GM18873 (cell line): ENCODE measurements around the gene XRCC3.
"Not testable (repeated sequence)": the region's sequence is repeated elsewhere in the genome, so short reads cannot be mapped to it uniquely, and the experiment has no call there.

Experiments
- ATAC-seq: cut with Tn5 transposase; IDR thresholded peaks from one replicate; pipeline ENCODE4 v1.9.1; 2021; ENCODE audit warnings: mild to moderate bottlenecking, moderate library complexity, moderate number of reproducible peaks; ENCODE audit not compliant: unreplicated experiment, low FRiP score

The XRCC3 gene

GRCh38 chr14:103676881-103677675, 38.2 kb downstream of the XRCC3 start:
- no peak for ATAC-seq

- no peak for ATAC-seq
Observed at GRCh38 chr14:103675957-103676356, 39.3 kb downstream of the XRCC3 start.

- ATAC-seq, result no peak
Observed at GRCh38 chr14:103671911-103672310, 43.3 kb downstream of the XRCC3 start.

GRCh38 chr14:103669370-103669769, 45.9 kb downstream of the XRCC3 start:
- ATAC-seq, result no peak

- ATAC-seq, result no peak
Observed at GRCh38 chr14:103668117-103668516, 47.1 kb downstream of the XRCC3 start.

GRCh38 chr14:103667671-103668070, 47.6 kb downstream of the XRCC3 start:
- ATAC-seq, result no peak

GRCh38 chr14:103663506-103663905, 51.7 kb downstream of the XRCC3 start:
- ATAC-seq, result no peak

- no peak for ATAC-seq
Observed at GRCh38 chr14:103662591-103662990, 52.7 kb downstream of the XRCC3 start.

GRCh38 chr14:103662029-103662428, 53.2 kb downstream of the XRCC3 start:
- no peak for ATAC-seq

GRCh38 chr14:103659631-103660030, 55.6 kb downstream of the XRCC3 start:
- ATAC-seq, result no peak

- no peak for ATAC-seq
Observed at GRCh38 chr14:103657471-103657870, 57.8 kb downstream of the XRCC3 start.

GRCh38 chr14:103656756-103657133, 58.5 kb downstream of the XRCC3 start:
- ATAC-seq, result no peak

- no peak for ATAC-seq
Observed at GRCh38 chr14:103656031-103656755, 59.1 kb downstream of the XRCC3 start.

GRCh38 chr14:103654619-103655018, 60.6 kb downstream of the XRCC3 start:
- ATAC-seq, result no peak

- no peak for ATAC-seq
Observed at GRCh38 chr14:103653805-103654204, 61.4 kb downstream of the XRCC3 start.

GRCh38 chr14:103653336-103653735, 61.9 kb downstream of the XRCC3 start:
- not testable (repeated sequence) for ATAC-seq

- ATAC-seq, result no peak
Observed at GRCh38 chr14:103652806-103653205, 62.4 kb downstream of the XRCC3 start.

- ATAC-seq, result no peak
Observed at GRCh38 chr14:103651585-103651984, 63.7 kb downstream of the XRCC3 start.

- ATAC-seq, result no peak
Observed at GRCh38 chr14:103650213-103650612, 65.0 kb downstream of the XRCC3 start.

GRCh38 chr14:103649001-103649400, 66.2 kb downstream of the XRCC3 start:
- ATAC-seq, result no peak
